Body of pancreas (tissue), 4 donors: ENCODE measurements around the gene USB1.

Experiments
- POLR2A ChIP-seq, 3 donors: fragments of 450-650 bp; IDR thresholded peaks; one replicate each; pipeline ENCODE4 v1.6.1; 2016; ENCODE audit warnings: antibody characterized with exemption in 3 of 3, mild to moderate bottlenecking in 2 of 3
- TF ChIP-seq, protein P1 (sequence below), 7 experiments: fragments of 450-650 bp in 4 of 7; fragments of 200-600 bp in 3 of 7; sonication (generic) in 3 of 7; IDR thresholded peaks; one replicate each; pipeline ENCODE4 v1.5.1; 2016 to 2019; ENCODE audit warnings: antibody characterized with exemption in 7 of 7

DNA sequence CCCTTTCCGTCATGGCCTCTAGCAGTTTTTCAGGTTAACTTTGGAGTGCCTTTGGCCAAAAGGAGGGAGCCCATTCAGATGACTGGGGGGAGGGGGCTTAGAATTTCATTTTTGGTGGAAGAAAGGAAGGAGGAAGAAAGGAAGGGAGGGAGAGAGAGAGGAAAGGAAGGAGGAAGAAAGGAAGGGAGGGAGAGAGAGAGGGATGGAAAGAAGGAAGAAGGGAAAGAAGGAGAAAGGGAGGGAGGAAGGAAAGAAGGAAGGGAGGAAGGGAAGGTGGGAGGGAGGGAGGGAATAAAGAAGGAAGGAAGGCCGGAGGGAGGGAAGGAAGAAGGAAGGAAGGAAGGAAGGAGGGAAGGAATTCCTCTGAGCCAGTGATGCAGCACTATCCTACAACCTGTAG lies 50.1 kb downstream of the USB1 start:
- TF ChIP-seq, protein P1, sequence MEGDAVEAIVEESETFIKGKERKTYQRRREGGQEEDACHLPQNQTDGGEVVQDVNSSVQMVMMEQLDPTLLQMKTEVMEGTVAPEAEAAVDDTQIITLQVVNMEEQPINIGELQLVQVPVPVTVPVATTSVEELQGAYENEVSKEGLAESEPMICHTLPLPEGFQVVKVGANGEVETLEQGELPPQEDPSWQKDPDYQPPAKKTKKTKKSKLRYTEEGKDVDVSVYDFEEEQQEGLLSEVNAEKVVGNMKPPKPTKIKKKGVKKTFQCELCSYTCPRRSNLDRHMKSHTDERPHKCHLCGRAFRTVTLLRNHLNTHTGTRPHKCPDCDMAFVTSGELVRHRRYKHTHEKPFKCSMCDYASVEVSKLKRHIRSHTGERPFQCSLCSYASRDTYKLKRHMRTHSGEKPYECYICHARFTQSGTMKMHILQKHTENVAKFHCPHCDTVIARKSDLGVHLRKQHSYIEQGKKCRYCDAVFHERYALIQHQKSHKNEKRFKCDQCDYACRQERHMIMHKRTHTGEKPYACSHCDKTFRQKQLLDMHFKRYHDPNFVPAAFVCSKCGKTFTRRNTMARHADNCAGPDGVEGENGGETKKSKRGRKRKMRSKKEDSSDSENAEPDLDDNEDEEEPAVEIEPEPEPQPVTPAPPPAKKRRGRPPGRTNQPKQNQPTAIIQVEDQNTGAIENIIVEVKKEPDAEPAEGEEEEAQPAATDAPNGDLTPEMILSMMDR (IDR thresholded peaks at IDR 0.05) = no peak
- no peak for TF ChIP-seq POLR2A (IDR thresholded peaks at IDR 0.05)
